ENCODE results near the gene IRF9. TPM values are rescaled to one million over a fixed set of nuclear protein-coding genes. Genes with fewer than 3 reads are reported as not detected.

The IRF9 gene
- total and polyA plus RNA-seq, 2 experiments from 2014 or later: 33.7 to 66.9 TPM

DNA sequence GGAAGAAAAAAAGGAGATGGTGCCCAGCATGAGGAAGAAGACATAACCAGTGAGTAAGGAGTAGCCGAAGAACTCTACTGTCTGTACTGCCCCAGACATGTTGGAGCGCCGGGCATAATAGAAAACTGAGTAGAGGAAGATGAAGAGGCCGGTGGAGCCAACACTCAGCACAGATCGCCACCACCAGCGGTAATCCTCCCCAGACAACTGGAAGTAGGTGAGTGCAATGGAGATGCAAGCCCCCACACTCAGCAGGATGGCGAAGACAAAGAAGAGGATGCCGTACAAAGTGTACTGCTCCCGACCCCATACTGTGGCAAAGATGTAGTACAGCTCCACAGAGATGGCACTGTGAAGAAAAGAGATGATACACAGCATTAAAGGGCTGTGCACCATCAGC is 28.4 kb downstream of the IRF9 start:
- Histone ChIP-seq H3K4me1 (ENCODE audit: insufficient read depth) (peaks cover 8% of the 10 kb centered on the region), H3K36me3 (replicated peaks; ENCODE audit: insufficient read depth, low read depth) (no peaks in the 10 kb centered on the region), H3K9me3 (ENCODE audit: low read depth) (no peaks in the 10 kb centered on the region), H3K4me3 (no peak overlapping the region), H3K27me3 (no peaks in the 10 kb centered on the region), H4K20me1 (ENCODE audit: insufficient read depth, poor library complexity, severe bottlenecking) (no peaks in the 10 kb centered on the region), H3K9me2 (replicated peaks; ENCODE audit: insufficient read depth) (no peaks in the 10 kb centered on the region), H3K27ac (peak overlapping the region; percentile 66), H3K79me2 (peaks cover 38% of the 10 kb centered on the region), H3K4me2 (peak overlapping the region; percentile 74), H2AFZ (peak overlapping the region; percentile 34)
- no peak for TF ChIP-seq EZH2phosphoT487 (IDR thresholded peaks at IDR 0.05; ENCODE audit: low read depth, severe bottlenecking, unreplicated experiment)
- no peak for TF ChIP-seq EZH2 (IDR thresholded peaks at IDR 0.05; ENCODE audit: borderline replicate concordance)
- TF ChIP-seq, protein P1, sequence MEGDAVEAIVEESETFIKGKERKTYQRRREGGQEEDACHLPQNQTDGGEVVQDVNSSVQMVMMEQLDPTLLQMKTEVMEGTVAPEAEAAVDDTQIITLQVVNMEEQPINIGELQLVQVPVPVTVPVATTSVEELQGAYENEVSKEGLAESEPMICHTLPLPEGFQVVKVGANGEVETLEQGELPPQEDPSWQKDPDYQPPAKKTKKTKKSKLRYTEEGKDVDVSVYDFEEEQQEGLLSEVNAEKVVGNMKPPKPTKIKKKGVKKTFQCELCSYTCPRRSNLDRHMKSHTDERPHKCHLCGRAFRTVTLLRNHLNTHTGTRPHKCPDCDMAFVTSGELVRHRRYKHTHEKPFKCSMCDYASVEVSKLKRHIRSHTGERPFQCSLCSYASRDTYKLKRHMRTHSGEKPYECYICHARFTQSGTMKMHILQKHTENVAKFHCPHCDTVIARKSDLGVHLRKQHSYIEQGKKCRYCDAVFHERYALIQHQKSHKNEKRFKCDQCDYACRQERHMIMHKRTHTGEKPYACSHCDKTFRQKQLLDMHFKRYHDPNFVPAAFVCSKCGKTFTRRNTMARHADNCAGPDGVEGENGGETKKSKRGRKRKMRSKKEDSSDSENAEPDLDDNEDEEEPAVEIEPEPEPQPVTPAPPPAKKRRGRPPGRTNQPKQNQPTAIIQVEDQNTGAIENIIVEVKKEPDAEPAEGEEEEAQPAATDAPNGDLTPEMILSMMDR (IDR thresholded peaks at IDR 0.05; ENCODE audit: poor library complexity): no peak
- no peak for DNase-seq (ENCODE audit: low spot score)
- 96% methylated on average over 9 of the region's 9 CpGs for WGBS (ENCODE audit: low lambda C conversion rate, missing lambda C conversion rate)

DNA sequence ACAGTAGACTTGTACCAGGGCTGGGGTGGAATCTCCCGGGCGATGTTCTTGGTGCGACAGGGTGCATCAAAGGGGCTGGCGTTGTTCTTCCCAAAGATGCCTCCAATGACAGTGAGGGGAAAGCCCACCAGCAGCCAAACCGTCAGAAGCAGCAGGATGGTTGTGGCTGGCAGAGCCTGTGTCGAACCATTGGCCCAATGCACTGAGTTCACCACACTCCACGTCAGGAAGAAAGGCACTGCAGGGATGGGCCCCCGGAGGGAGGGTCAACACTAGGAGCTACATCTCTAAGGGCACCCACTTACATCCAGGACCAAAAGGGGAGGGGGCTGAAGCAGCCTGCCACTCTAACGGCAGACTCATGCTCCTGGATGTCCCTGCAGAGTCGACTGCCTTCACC is 29.4 kb downstream of the IRF9 start:
- peaks cover 46% of the 10 kb centered on the region for H3K79me2 ChIP-seq

GRCh38 chr14:24192933-24193332 is 31.9 kb downstream of the IRF9 start:
- no peaks in the 10 kb centered on the region for H4K20me1 ChIP-seq (ENCODE audit: insufficient read depth, poor library complexity, severe bottlenecking)
- H3K27me3 ChIP-seq: no peaks in the 10 kb centered on the region
- TF ChIP-seq, protein P1 (IDR thresholded peaks at IDR 0.05; ENCODE audit: poor library complexity): no peak
- TF ChIP-seq EZH2phosphoT487 (IDR thresholded peaks at IDR 0.05; ENCODE audit: low read depth, severe bottlenecking, unreplicated experiment): no peak
- no peak for TF ChIP-seq EZH2 (IDR thresholded peaks at IDR 0.05; ENCODE audit: borderline replicate concordance)
- H2AFZ ChIP-seq: no peak overlapping the region
- no peak for DNase-seq (ENCODE audit: low spot score)
- peaks cover 48% of the 10 kb centered on the region for H3K79me2 ChIP-seq
- H3K4me3 ChIP-seq: no peak overlapping the region
- no peak overlapping the region for H3K27ac ChIP-seq
- H3K9me3 ChIP-seq (ENCODE audit: low read depth): no peaks in the 10 kb centered on the region
- H3K4me2 ChIP-seq: no peak overlapping the region
- H3K4me1 ChIP-seq (ENCODE audit: insufficient read depth): peaks cover 14% of the 10 kb centered on the region
- WGBS (ENCODE audit: low lambda C conversion rate, missing lambda C conversion rate): 97% methylated on average over 15 of the region's 15 CpGs
- H3K36me3 ChIP-seq (replicated peaks; ENCODE audit: insufficient read depth, low read depth): no peaks in the 10 kb centered on the region
- no peaks in the 10 kb centered on the region for H3K9me2 ChIP-seq (replicated peaks; ENCODE audit: insufficient read depth)

More for the DNA sequence above, 29.4 kb downstream of the IRF9 start:
- WGBS (ENCODE audit: low lambda C conversion rate, missing lambda C conversion rate): 96% methylated on average over 10 of the region's 10 CpGs
- Histone ChIP-seq H3K4me1 (ENCODE audit: insufficient read depth) (peaks cover 14% of the 10 kb centered on the region), H3K9me2 (replicated peaks; ENCODE audit: insufficient read depth) (no peaks in the 10 kb centered on the region), H3K36me3 (replicated peaks; ENCODE audit: insufficient read depth, low read depth) (no peaks in the 10 kb centered on the region), H3K27me3 (no peaks in the 10 kb centered on the region), H3K4me2 (no peak overlapping the region), H2AFZ (no peak overlapping the region), H3K27ac (no peak overlapping the region), H4K20me1 (ENCODE audit: insufficient read depth, poor library complexity, severe bottlenecking) (no peaks in the 10 kb centered on the region), H3K9me3 (ENCODE audit: low read depth) (no peaks in the 10 kb centered on the region), H3K4me3 (no peak overlapping the region)
- DNase-seq (ENCODE audit: low spot score): no peak
- TF ChIP-seq EZH2 (IDR thresholded peaks at IDR 0.05; ENCODE audit: borderline replicate concordance): no peak
- TF ChIP-seq EZH2phosphoT487 (IDR thresholded peaks at IDR 0.05; ENCODE audit: low read depth, severe bottlenecking, unreplicated experiment): no peak
- TF ChIP-seq, protein P1 (IDR thresholded peaks at IDR 0.05; ENCODE audit: poor library complexity): no peak

All from hepatocyte (in vitro differentiated cells).